AG08396 (cell line): ENCODE results near the gene ARSB.
"Not testable (repeated sequence)": the region's sequence is repeated elsewhere in the genome, so short reads cannot be mapped to it uniquely, and the experiment has no call there.

Experiments used
- DNase-seq: peaks from one replicate; pipeline ENCODE4 v3.0.0; 2012; ENCODE audit warnings: low spot score, mixed read lengths

Gene ARSB

DNA sequence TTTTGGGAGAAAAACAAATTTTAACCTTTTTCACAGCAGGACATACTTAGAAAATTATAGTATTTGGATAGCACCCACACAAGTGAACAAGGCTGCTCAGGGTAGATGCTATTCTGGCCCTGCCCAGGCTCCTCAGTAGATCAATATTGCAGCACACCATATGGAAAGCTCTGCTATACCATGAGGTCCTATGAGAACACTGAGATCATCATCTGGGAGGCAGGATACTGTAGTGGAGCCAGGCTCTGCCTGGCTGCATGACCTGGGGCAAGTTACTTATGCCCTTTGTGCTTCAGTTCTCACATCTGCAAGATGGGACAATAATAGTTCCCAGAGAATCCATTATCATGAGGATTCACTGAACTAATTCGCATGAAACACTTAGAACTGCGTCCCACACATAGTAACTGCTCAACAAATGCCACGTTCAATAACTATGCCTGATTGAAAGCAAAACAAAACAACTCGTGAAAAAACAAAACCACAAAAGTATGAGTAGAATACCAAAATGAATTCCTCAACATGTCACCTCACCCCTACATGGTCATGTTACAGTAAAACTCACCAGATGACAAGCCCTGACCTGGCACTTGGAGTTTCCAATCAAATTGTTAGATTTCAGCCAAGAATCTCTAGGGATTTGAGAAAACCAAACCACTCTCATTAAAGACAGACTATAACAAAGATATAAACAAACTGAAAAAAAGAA, 31.9 kb downstream of the ARSB start:
- DNase-seq, result peak; percentile 20

DNA sequence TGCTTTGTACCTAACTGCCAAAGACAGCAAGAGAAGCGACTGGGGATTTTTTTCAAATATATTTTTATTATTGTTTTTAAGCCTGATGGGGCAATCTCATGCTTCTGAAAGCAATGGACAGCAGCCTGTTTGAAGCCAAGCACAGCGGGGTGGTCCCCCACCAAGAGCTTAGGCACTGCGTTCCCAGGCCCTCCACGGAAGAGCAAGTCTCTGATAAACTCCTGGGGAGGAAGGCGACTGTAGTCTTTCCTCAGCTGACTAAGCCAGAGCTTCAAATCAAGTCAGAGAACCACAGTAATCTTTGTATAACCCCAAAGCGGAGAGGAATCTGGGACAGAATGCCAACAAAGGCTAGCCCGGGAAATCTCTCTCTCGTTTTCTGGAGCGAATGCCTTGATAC, 54.4 kb downstream of the ARSB start:
- DNase-seq, result peak; percentile 22

- no peak for DNase-seq
These were observed 55.3 kb downstream of the ARSB start for GRCh38 chr5:78929833-78930232.

- DNase-seq, result peak; percentile 18
These were observed 57.3 kb downstream of the ARSB start for GRCh38 chr5:78927657-78928282.

- DNase-seq, result no peak
These were observed 58.9 kb downstream of the ARSB start for GRCh38 chr5:78926252-78926651.

GRCh38 chr5:78925129-78925876, 59.8 kb downstream of the ARSB start:
- no peak for DNase-seq

DNA sequence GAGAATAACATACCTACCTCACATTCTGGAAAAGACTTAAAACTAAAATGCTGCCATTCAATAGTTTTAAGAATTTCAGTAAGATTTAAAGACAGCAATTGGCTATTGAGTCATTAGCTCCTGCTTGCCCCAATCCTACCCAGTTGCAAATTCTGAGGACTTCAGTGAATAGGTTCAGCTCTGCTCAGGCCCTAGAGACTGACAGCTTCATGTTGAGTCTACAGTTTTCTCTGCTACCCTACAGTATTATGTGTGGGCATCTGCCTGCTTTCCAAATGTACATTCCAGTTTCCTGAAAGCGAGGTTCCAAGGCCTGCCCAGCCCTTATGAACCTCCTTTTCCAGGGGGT, 61.5 kb downstream of the ARSB start:
- no peak for DNase-seq

DNA sequence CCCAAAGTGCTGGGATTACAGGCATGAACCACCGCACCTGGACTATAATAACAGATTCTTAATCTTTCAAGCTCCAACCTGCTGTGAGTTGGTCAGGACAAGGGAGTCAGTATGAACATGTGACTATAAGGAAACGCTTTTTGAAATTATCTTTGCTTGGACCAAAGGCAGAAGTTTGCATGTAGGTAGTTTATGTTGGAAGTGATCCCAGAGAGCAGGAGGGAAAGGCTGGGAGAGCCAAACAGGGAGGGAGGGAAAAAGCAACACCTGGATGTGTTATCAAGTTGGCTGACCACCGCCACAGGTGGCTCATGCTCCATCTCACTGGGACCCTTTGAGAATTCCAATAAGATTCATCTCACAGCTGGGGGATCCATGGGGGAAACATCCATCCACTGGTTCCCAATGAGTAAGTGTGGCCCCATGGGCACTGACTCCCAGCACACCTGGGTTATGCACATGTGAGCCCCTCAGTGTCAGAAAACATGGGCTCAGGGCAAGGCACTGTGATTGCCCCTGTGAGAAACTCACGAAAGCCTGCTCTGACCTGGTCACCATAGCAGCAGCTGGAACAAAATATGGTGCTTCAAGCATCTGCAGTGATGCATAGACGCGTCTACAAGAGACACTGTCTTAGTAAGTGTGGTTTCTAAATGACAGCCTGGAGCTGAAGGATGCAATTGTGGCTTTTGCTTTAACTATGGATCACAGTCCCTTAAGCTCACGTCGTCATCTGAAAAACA, 62.1 kb downstream of the ARSB start:
- DNase-seq, result no peak

DNA sequence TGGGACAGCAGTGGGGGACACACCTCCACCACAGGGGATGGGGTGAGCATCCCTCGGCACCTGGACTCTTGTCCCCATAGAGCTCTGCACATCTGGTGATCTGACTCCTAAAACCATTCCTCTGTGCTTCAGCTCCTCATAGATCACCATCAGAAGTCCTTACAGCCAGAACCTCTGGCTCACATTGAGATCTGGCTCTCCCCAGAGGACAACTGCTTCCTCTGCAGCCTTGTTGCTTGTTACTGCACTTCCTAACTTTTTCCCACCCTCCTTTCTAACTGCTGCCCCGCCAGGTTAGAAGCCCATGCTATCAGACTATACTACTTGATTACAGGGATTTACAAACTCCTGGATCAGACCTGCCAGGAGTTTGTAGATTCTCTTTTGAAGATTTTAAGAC, 64.5 kb downstream of the ARSB start:
- DNase-seq, result peak; percentile 45

DNA sequence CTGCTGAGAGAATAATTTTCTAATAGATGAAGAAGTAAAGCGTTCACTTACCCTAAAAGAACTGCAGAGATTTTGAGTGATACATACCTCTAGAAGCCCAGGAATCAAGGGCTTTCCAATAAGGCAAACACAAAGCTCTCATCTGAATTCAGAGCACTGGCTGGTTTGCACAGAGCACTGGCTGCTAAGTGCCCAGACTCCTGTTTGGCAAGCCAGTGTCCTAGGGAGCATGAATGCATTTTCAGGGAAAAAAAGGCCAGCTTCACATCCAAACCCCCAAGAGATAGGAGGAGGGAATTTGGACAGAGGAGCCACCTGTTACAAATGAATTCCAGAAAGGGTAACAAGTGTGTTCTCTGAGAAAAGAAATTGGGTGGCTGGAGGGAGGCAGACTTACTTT, 65.3 kb downstream of the ARSB start:
- no peak for DNase-seq

DNA sequence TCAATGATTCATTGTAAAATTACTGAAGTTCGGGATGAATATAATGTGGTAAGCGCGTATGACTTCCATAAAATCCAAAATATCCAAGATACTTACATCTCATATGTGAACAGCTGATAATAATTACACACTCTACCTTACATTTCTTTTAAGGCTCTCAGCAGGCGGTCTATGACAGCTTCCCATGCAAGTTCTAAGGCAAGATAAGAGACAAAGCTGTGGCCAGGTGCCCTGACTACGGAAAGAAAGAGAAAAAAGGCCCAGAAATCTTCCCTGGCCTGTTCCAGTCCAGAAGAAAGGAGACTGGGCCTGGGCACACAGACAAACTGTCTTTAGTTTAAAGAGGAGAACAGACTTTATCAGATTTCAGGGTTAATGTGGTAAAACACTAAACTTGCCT, 69.1 kb downstream of the ARSB start:
- no peak for DNase-seq

GRCh38 chr5:78915170-78915569, 69.9 kb downstream of the ARSB start:
- no peak for DNase-seq

DNA sequence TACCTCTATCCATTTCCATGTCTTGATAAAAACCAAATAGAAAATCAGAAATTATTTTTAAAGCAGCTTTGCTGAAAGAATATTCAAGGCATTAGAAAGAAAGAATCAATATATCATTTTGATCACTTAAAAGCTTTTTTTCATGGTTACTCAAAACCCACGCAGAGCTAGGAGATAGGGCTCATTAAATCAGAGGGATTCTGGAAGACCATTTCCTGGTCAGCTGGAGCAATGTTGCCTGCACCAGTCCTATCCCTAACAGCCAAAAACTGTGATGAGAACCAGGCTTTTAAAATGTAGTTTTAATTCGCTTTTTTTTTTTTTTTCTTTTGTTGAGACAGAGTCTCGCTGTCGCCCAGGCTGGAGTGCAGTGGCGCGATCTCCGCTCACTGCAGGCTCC, 72.3 kb downstream of the ARSB start:
- no peak for DNase-seq

- no peak for DNase-seq
These were observed 72.9 kb downstream of the ARSB start for GRCh38 chr5:78912085-78912771.

DNA sequence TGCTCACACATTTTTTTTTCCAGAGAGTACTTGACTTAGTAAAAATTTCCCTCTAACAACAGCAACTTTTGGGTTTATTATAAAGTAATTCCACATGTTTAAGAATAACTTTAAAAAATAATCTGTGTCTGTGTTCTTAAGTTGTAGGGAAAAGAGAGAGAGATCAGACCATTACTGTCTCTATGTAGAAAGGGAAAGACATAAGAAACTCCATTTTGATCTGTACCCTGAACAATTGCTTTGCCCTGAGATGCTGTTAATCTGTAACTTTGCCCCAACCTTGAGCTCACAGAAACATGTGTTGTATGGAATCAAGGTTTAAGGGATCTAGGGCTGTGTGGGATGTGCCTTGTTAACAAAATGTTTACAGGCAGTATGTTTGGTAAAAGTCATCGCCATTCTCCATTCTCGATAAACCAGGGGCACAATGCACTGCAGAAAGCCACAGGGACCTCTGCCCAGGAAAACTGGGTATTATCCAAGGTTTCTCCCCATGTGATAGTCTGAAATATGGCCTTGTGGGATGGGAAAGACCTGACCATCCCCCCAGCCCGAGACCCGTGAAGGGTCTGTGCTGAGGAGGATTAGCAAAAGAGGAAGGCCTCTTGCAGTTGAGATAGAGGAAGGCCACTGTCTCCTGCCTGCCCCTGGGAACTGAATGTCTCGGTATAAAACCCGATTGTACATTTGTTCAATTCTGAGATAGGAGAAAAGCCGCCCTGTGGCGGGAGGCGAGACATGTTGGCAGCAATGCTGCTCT, 75.7 kb downstream of the ARSB start:
- DNase-seq, result not testable (repeated sequence)

- peak; percentile 56 for DNase-seq
These were observed 76.7 kb downstream of the ARSB start for GRCh38 chr5:78908173-78909061.

GRCh38 chr5:78907255-78907891, 77.7 kb downstream of the ARSB start:
- DNase-seq, result peak; percentile 81

- no peak for DNase-seq
These were observed 79.8 kb downstream of the ARSB start for GRCh38 chr5:78905084-78905938.

- DNase-seq, result no peak
These were observed 81.2 kb downstream of the ARSB start for GRCh38 chr5:78903861-78904260.
